Thyroid gland (tissue), 4 donors: ENCODE measurements around the gene USP21. TPM values are rescaled to one million over a fixed set of nuclear protein-coding genes. Genes with fewer than 3 reads are reported as not detected.
A peak's percentile ranks its signal among the peaks of the same experiment; 100 is the strongest.

ENCODE experiments used
- DNase-seq, 2 donors: peaks; one replicate each; pipeline ENCODE4 v3.0.0-alpha.2; 2019
- H3K27ac ChIP-seq, 3 donors: fragments of 200-600 bp; sonication (generic); 1 replicate in 2 of 3; 2 replicates in 1 of 3; pipeline ENCODE4 v1.5.1; 2016 to 2019; ENCODE audit warnings: mild to moderate bottlenecking in 1 of 3, moderate library complexity in 1 of 3
- H3K27me3 ChIP-seq: fragments of 200-600 bp; sonication (generic); one replicate; pipeline ENCODE4 v1.5.1; 2019
- H3K36me3 ChIP-seq, 2 donors: fragments of 200-600 bp; sonication (generic); one replicate each; pipeline ENCODE4 v1.5.1; 2016 to 2019
- H3K4me1 ChIP-seq, 2 donors: fragments of 200-600 bp; sonication (generic); one replicate each; pipeline ENCODE4 v1.5.1; 2017 to 2019
- H3K4me3 ChIP-seq, 3 donors: fragments of 200-600 bp; sonication (generic); replicated peaks in 1 of 3; 1 replicate in 2 of 3; 2 replicates in 1 of 3; pipeline ENCODE4 v1.5.1; 2016; ENCODE audit warnings: mild to moderate bottlenecking in 1 of 3
- H3K9me3 ChIP-seq: fragments of 200-600 bp; sonication (generic); one replicate; pipeline ENCODE4 v1.5.1; 2017
- POLR2A ChIP-seq, 2 donors: fragments of 450-650 bp; IDR thresholded peaks; one replicate each; pipeline ENCODE4 v1.6.1; 2017; ENCODE audit warnings: antibody characterized with exemption in 2 of 2, mild to moderate bottlenecking in 2 of 2, moderate library complexity in 1 of 2
- WGBS, 2 donors: methylation state at CpG; one replicate each; pipeline ENCODE4 v1.1.5; 2017; 5-methylcytosine and 5-hydroxymethylcytosine counted together
- intact Hi-C: fragments of 100-400 bp; cut with DNase I; formaldehyde crosslinking; loops from one replicate; pipeline ENCODE4 v1.15.1; 2023
- total RNA-seq, 4 donors: library from RNA; depleted of rRNA; stranded (reverse); fragments of >200 nt; gene quantifications; one replicate each; pipeline ENCODE4 v1.2.3, GENCODE V29; 2016
- TF ChIP-seq, protein P1 (sequence below), 6 experiments: fragments of 200-600 bp in 3 of 6; fragments of 450-650 bp in 3 of 6; sonication (generic) in 3 of 6; IDR thresholded peaks; one replicate each; pipeline ENCODE4 v1.5.1; 2016 to 2019; ENCODE audit warnings: antibody characterized with exemption in 6 of 6, mild to moderate bottlenecking in 2 of 6, inconsistent platforms in 1 of 6, moderate library complexity in 1 of 6

Gene USP21, protein sequence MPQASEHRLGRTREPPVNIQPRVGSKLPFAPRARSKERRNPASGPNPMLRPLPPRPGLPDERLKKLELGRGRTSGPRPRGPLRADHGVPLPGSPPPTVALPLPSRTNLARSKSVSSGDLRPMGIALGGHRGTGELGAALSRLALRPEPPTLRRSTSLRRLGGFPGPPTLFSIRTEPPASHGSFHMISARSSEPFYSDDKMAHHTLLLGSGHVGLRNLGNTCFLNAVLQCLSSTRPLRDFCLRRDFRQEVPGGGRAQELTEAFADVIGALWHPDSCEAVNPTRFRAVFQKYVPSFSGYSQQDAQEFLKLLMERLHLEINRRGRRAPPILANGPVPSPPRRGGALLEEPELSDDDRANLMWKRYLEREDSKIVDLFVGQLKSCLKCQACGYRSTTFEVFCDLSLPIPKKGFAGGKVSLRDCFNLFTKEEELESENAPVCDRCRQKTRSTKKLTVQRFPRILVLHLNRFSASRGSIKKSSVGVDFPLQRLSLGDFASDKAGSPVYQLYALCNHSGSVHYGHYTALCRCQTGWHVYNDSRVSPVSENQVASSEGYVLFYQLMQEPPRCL
- 10 to 100 TPM; 21.2 to 27.6 (median 23.0) TPM for total RNA-seq

DNA sequence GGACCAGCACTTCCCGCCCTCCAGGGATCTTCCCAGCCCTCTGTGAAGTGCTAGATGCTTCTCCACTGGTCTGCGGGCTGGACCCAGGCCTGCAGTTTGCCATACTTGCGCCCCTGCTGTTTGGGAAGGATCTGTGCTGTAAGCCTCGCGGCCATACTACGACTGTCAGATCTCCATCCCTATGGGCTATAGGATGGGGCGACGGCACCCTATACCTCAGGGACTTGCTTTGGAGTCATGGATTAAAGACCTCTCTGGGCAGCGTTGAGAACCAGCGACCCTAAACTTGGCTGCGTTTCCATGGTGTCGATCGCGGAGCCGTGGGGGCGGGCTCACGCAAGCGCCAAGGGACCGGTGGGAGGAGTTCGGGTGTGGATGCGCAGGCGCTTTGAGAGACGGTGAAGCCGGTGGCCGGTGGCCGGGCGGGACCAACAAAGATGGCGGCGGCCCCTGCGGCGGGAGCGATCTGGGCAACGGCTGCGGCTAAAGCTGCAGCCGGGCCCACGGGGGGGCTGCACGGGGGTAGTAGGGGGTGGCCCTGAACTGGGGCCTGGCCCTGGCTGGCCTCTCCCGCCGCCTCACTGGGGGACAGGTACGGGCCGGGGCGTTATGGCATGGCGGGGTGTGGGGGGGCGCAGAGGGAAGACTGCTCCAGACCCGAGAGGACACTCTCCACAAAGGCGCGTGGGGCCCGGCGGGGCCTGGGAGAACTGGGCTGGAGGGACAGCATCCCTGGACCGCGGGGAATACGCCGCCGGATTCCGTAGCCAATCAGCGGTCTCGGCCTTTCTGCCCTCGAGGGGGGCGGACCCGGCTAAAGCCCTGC, at the start of gene USP21:
Gene USP21, plus strand, starts transcription at position 414 of the 826 bp plus-strand sequence. CDS start 1,141 bp downstream, outside the sequence.
- H3K27ac ChIP-seq = peak within 1 kb of the TSS; percentile 76 to 93 (median 83)
- peaks cover 12 to 32% of the 10 kb centered on the region in 2 donors for H3K4me1 ChIP-seq
- no peaks in the 10 kb centered on the region for H3K27me3 ChIP-seq
- WGBS, 2 donors = 1 to 3% methylated on average over 11 to 31 of the region's 60 CpGs
- H3K4me3 ChIP-seq = peak within 1 kb of the TSS; percentile 88 to 97 (median 96)
- peak; percentile 91 to 93 for DNase-seq
- peaks cover 3 to 7% of the 10 kb centered on the region in 2 donors for H3K36me3 ChIP-seq
- intact Hi-C loops = no loop called here
- TF ChIP-seq, protein P1, sequence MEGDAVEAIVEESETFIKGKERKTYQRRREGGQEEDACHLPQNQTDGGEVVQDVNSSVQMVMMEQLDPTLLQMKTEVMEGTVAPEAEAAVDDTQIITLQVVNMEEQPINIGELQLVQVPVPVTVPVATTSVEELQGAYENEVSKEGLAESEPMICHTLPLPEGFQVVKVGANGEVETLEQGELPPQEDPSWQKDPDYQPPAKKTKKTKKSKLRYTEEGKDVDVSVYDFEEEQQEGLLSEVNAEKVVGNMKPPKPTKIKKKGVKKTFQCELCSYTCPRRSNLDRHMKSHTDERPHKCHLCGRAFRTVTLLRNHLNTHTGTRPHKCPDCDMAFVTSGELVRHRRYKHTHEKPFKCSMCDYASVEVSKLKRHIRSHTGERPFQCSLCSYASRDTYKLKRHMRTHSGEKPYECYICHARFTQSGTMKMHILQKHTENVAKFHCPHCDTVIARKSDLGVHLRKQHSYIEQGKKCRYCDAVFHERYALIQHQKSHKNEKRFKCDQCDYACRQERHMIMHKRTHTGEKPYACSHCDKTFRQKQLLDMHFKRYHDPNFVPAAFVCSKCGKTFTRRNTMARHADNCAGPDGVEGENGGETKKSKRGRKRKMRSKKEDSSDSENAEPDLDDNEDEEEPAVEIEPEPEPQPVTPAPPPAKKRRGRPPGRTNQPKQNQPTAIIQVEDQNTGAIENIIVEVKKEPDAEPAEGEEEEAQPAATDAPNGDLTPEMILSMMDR (IDR thresholded peaks at IDR 0.05) = peak in 3 of 6 experiments; percentile 17 to 41 (median 30)
- peak in 1 of 2 donors; percentile 77 for TF ChIP-seq POLR2A (IDR thresholded peaks at IDR 0.05)
- H3K9me3 ChIP-seq = no peaks in the 10 kb centered on the region

DNA sequence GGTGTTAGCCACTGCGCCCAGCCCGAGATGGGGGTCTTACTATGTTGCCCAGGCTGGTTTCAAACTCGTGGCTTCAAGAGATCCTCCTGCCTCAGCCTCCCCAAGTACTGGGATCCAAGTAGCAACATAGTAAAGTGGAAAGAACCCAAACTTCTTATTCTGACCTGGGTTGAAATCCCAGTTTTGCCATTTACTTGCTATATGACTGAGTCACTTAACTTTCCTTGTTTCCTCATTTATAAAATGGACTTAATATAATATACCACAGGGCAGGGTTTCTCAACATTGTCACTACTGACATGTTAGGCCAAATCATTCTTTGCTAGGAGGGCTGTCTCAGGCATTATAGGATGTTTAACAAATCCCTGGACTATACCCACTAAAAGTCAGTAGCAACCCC, 48.2 kb upstream of the USP21 start:
- Histone ChIP-seq H3K4me3 (no peak overlapping the region), H3K36me3 (no peaks in the 10 kb centered on the region), H3K27me3 (no peaks in the 10 kb centered on the region), H3K9me3 (no peaks in the 10 kb centered on the region), H3K27ac (no peak overlapping the region), H3K4me1 (peaks cover 0 to 3% of the 10 kb centered on the region in 2 donors)
- WGBS, 2 donors = 93 to 96% methylated on average over 3 of the region's 3 CpGs
- no peak for DNase-seq
- no peak for TF ChIP-seq POLR2A (IDR thresholded peaks at IDR 0.05)
- TF ChIP-seq, protein P1 (IDR thresholded peaks at IDR 0.05) = no peak
- intact Hi-C loops = no loop called here

DNA sequence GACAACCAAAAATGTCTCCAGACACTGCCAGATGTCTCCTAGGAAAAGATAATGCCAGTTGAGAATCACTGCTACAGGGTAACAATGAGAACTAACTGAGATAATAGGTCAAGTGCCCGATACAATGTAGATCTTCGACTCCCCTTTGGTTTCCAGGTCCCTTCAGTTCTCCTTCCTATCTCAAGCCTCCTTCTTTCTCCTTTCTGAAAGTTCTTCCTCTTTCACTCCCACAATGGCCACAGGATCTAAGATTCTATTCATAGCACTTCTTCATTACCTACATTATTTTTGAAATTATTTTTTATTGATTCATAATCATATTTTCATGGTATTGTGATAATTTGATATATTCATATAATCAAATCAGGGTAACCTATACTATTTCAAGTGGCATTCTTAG, 47.8 kb upstream of the USP21 start:
- H3K27me3 ChIP-seq = no peaks in the 10 kb centered on the region
- no peaks in the 10 kb centered on the region for H3K36me3 ChIP-seq
- H3K27ac ChIP-seq = no peak overlapping the region
- no peak for DNase-seq
- peaks cover 2 to 8% of the 10 kb centered on the region in 2 donors for H3K4me1 ChIP-seq
- intact Hi-C loops = no loop called here
- no peaks in the 10 kb centered on the region for H3K9me3 ChIP-seq
- TF ChIP-seq, protein P1 (IDR thresholded peaks at IDR 0.05) = no peak
- no peak for TF ChIP-seq POLR2A (IDR thresholded peaks at IDR 0.05)
- 79 to 91% methylated on average over 2 of the region's 2 CpGs for WGBS, 2 donors
- no peak overlapping the region for H3K4me3 ChIP-seq

DNA sequence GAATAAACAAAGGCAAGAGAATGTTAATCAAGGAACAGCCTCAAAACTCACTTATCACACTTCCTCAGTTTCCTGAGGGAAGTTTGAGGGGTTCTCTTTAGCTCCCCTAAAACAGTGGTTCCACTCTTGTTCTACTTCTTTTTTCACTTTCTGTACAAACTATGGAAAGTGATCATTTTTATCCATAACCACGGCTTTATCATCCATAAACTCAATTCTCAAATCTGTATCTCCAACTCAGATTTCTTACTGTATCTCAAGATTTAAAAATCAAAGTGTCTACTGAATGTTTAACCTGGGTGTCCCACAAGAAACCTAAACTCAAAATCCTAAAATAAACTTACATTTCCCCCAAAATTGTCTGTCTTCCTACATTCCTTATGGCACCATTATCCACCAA, 45.4 kb upstream of the USP21 start:
- Histone ChIP-seq H3K4me3 (no peak overlapping the region), H3K36me3 (no peaks in the 10 kb centered on the region), H3K9me3 (no peaks in the 10 kb centered on the region), H3K27me3 (no peaks in the 10 kb centered on the region), H3K27ac (no peak overlapping the region), H3K4me1 (peaks cover 15 to 19% of the 10 kb centered on the region in 2 donors)
- intact Hi-C loops = no loop called here
- DNase-seq = no peak
- WGBS, 2 donors = 90 to 91% methylated on average over 1 of the region's 1 CpG
- no peak for TF ChIP-seq POLR2A (IDR thresholded peaks at IDR 0.05)
- TF ChIP-seq, protein P1 (IDR thresholded peaks at IDR 0.05) = no peak
